Smooth muscle cell of the umbilical artery (primary cell): ENCODE data around the gene NIT1. TPM values are rescaled to one million over a fixed set of nuclear protein-coding genes. Genes with fewer than 3 reads are reported as not detected.

ENCODE experiments used
- total RNA-seq: library from RNA; depleted of rRNA; stranded (reverse); fragments of >200 nt; gene quantifications from 2 replicates; pipeline ENCODE4 v1.2.3, GENCODE V29; 2014

Gene NIT1, protein sequence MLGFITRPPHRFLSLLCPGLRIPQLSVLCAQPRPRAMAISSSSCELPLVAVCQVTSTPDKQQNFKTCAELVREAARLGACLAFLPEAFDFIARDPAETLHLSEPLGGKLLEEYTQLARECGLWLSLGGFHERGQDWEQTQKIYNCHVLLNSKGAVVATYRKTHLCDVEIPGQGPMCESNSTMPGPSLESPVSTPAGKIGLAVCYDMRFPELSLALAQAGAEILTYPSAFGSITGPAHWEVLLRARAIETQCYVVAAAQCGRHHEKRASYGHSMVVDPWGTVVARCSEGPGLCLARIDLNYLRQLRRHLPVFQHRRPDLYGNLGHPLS
- total RNA-seq: 19.1 and 21.1 TPM in 2 replicates

DNA sequence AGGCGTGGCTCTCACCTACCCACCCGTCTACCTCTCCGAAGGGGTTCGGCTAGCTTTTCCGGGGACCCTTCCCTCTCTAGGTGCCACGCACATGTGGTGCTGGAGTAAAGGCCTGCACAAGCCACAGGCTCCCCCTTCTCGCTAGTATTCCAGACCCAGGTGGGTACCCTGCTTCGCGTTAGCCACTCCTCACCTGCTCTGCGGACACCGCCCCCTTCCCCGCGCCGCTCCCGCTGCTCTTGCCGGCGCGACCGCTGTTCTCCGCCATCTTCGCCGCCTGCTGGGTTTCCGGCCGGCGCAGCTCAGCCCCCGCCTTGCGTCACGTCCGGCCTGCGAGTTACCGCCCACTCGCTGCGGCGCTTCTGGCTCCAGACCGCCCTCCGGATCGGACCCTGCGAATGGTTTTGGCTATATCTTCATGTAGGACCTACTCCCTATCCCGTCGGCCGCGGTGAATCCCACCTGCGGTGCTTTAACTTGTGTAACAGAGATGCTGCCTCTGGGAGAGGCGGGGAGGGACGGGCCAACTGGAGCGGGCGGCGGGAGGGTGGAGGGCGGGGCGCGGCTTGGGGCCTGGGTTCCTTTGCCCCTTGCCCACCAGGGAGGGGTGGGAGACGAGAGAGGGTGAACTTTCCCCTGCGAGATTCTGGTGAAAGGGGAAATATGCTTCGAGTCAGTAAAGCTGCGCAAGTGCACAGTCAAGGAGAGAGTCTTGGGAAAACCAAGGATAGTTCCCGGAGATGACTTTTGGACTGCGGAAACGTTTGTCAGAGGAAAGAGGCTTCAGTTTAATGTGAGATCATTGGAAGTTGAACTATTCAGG lies at the start of gene NIT1, which contains the start of gene PFDN2:
TSS of gene NIT1 (plus strand) at position 347 of the 823 bp plus-strand sequence. CDS start at position 419, 72 bp downstream.
TSS of gene PFDN2 (minus strand) at position 279 of the 823 bp plus-strand sequence. CDS start at position 268, 11 bp downstream.

GRCh38 chr1:161069731-161070270 lies 48.1 kb upstream of the NIT1 start, which contains the start of gene ARHGAP30:
Gene ARHGAP30 (minus strand): TSS chr1:161069891. CDS start chr1:161069624, 267 bp downstream.

DNA sequence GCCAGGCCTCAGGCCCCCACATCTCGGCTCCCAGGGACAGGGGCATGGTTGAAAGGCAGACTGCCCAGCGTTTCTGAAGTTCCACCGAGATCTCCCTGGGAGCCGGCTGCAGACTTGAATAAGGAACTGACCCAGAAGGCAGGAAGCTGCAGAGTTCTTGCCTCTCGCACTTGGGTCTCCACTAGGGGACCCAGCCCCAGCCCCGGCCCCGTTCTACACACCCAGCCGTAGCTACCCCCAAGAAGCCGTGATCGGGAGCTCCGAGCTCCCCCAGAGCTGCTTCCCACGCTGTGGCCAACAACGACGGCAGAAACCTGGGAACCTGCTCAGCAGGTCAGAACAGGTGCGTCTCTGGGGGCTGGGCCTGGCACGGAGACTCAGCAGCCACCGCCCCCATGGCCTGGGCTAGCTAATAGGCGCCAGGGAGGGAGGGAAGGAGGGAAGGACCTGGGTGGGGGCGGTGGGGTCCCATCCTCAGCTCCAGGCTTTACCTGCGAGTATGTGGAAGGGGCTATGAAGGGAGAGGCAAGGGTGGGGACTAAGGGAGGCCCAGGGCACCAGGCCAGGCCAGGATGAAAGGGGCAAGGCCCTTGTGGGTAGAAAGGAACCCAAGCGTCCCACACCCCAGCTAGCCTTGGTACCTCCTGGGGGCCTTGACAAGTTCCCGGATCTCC lies 28.5 kb upstream of the NIT1 start, which contains the start of gene NECTIN4:
TSS of gene NECTIN4 (minus strand) at position 308 of the 674 bp plus-strand sequence. CDS start at position 46, 262 bp downstream.

GRCh38 chr1:161098210-161099068 lies 19.5 kb upstream of the NIT1 start, which contains the start of gene KLHDC9:
Gene KLHDC9 (plus strand): TSS chr1:161098361. CDS start chr1:161098536, 175 bp downstream.

GRCh38 chr1:161132410-161133219 lies 14.7 kb downstream of the NIT1 start, which contains the start of gene DEDD:
Gene DEDD (minus strand): TSS chr1:161132667. CDS start chr1:161124462, 8,205 bp downstream.

GRCh38 chr1:161153682-161154337 lies 35.9 kb downstream of the NIT1 start, which contains the start of gene UFC1:
Gene UFC1 (plus strand): TSS chr1:161153978. CDS start chr1:161153998, 20 bp downstream.

DNA sequence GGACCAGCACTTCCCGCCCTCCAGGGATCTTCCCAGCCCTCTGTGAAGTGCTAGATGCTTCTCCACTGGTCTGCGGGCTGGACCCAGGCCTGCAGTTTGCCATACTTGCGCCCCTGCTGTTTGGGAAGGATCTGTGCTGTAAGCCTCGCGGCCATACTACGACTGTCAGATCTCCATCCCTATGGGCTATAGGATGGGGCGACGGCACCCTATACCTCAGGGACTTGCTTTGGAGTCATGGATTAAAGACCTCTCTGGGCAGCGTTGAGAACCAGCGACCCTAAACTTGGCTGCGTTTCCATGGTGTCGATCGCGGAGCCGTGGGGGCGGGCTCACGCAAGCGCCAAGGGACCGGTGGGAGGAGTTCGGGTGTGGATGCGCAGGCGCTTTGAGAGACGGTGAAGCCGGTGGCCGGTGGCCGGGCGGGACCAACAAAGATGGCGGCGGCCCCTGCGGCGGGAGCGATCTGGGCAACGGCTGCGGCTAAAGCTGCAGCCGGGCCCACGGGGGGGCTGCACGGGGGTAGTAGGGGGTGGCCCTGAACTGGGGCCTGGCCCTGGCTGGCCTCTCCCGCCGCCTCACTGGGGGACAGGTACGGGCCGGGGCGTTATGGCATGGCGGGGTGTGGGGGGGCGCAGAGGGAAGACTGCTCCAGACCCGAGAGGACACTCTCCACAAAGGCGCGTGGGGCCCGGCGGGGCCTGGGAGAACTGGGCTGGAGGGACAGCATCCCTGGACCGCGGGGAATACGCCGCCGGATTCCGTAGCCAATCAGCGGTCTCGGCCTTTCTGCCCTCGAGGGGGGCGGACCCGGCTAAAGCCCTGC lies 41.4 kb downstream of the NIT1 start, which contains the start of gene USP21:
TSS of gene USP21 (plus strand) at position 414 of the 826 bp plus-strand sequence. CDS start 1,141 bp downstream, outside the sequence.

DNA sequence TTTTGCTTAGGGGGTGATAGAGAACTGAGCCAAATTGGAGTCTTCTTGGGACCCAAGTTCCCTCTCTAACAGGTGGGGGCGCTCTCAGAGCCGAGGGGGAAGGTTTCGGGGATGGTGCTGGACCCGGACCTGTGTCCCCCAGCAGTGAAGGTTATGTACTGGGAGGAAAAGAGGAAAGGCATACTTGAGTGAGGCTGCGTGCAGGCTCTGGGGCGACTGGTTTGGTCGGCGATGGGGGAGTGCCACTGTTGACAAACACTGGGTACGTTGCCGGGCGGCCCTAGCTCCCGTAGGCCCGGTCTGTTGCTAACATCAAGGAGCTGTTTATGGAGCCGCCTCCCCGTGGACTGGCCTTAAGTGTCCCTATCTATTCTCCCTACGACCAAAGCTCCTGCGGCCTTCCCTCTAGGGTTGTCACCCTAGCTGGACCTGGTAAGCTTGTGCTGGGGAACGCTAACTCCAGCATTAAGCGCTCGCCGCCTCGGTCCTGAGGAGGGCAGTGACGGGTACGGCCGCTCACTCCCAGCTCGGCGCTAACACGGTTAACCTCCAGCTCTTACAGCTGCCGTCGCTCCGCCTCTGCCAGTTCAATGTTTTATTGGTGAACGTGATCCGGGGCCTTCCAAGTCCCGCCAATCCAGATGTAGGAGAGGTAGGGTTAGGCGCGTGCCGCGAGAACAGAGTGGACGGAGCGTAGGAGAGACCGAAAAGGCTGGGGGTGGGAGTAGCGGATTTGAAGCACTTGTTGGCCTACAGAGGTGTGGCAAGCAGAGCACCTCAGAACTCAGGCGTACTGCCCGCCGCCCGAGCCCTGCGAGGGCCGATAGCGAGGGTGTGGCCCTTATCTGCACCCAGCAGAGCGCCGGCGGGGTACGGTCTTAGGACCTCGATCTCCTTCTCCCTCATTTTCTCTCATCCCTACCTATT lies 48.1 kb downstream of the NIT1 start, which contains the start of gene PPOX:
TSS of gene PPOX (plus strand) at position 685 of the 927 bp plus-strand sequence. CDS start 422 bp downstream, outside the sequence.

Other genes starting within 250 kb of the NIT1 start
- not detected in 2 replicates for gene ITLN1, start 232.9 kb upstream of the NIT1 start, total RNA-seq
- gene ITLN2, start 163.3 kb upstream of the NIT1 start, total RNA-seq: not detected in 2 replicates
- gene F11R, start 97.0 kb upstream of the NIT1 start, total RNA-seq: 21.2 and 23.2 TPM in 2 replicates
- 10.7 and 17.8 TPM in 2 replicates for gene TSTD1, start 79.1 kb upstream of the NIT1 start, total RNA-seq
- gene USF1, start 72.1 kb upstream of the NIT1 start, total RNA-seq: 49.4 and 76.0 TPM in 2 replicates
- 0.05 TPM in 1 of 2 replicates, not detected in the other for gene ARHGAP30, start 48.2 kb upstream of the NIT1 start, total RNA-seq
- gene NECTIN4, start 28.5 kb upstream of the NIT1 start, total RNA-seq: 0.30 and 1.8 TPM in 2 replicates
- gene KLHDC9, start 19.7 kb upstream of the NIT1 start, total RNA-seq: 1.2 and 1.5 TPM in 2 replicates
- gene PFDN2, start 68 bp upstream of the NIT1 start, total RNA-seq: 45.1 and 49.0 TPM in 2 replicates
- 18.1 and 29.1 TPM in 2 replicates for gene DEDD, start 14.6 kb downstream of the NIT1 start, total RNA-seq
- gene UFC1, start 35.9 kb downstream of the NIT1 start, total RNA-seq: 81.8 and 134 TPM in 2 replicates
- 7.7 and 11.0 TPM in 2 replicates for gene USP21, start 41.4 kb downstream of the NIT1 start, total RNA-seq
- 9.2 and 9.7 TPM in 2 replicates for gene PPOX, start 48.3 kb downstream of the NIT1 start, total RNA-seq
- gene B4GALT3, start 59.4 kb downstream of the NIT1 start, total RNA-seq: 36.8 and 40.1 TPM in 2 replicates
- gene ADAMTS4, start 80.9 kb downstream of the NIT1 start, total RNA-seq: 14.3 and 20.3 TPM in 2 replicates
- gene NDUFS2, start 84.3 kb downstream of the NIT1 start, total RNA-seq: 145 and 146 TPM in 2 replicates
- gene FCER1G, start 97.2 kb downstream of the NIT1 start, total RNA-seq: 0.59 TPM in 1 of 2 replicates, not detected in the other
- gene APOA2, start 105.5 kb downstream of the NIT1 start, total RNA-seq: not detected in 2 replicates
- gene TOMM40L, start 108.0 kb downstream of the NIT1 start, total RNA-seq: 8.0 and 9.0 TPM in 2 replicates
- gene NR1I3, start 120.1 kb downstream of the NIT1 start, total RNA-seq: not detected in 2 replicates
- not detected in 2 replicates for gene PCP4L1, start 140.6 kb downstream of the NIT1 start, total RNA-seq
- gene MPZ, start 191.9 kb downstream of the NIT1 start, total RNA-seq: 0.88 and 0.89 TPM in 2 replicates
- 32.7 and 38.2 TPM in 2 replicates for gene SDHC, start 196.3 kb downstream of the NIT1 start, total RNA-seq
- not detected in 2 replicates for gene CFAP126, start 249.8 kb downstream of the NIT1 start, total RNA-seq